ENCODE measurements around the gene GNAQ.

DNA sequence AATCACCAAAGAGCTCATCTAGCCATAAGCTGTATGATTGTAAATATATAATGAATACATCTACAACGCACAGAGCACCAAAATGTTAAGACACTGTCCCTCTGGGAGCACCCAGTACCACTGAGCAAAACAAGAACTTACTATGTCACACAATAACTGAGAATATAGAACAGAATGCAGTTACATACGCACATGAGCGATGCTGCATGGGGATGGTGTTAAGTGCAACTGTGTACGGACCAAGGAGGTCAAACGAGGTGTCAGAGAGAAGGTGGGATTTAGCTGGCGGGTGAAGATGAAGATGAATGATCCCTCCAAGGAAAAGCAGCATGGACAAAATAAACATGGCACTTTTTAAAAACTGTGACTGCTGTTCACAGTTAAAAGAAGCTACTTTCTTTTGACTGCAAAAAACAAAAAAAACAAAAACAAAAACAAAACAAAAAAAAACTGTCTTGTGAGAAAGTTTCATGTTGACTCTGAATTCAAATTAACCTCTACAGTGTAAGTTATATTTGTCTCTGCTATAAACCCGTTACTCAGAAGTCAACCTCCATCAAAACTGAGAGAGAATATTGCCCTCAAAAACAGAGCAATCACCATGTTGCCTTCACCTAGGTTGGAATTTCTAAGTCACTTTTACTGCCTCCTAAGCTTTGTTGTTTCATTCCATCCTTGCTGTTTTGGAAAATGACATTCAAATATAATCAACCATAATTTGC, 213.9 kb downstream of the GNAQ start:
- TF ChIP-seq, protein P1, sequence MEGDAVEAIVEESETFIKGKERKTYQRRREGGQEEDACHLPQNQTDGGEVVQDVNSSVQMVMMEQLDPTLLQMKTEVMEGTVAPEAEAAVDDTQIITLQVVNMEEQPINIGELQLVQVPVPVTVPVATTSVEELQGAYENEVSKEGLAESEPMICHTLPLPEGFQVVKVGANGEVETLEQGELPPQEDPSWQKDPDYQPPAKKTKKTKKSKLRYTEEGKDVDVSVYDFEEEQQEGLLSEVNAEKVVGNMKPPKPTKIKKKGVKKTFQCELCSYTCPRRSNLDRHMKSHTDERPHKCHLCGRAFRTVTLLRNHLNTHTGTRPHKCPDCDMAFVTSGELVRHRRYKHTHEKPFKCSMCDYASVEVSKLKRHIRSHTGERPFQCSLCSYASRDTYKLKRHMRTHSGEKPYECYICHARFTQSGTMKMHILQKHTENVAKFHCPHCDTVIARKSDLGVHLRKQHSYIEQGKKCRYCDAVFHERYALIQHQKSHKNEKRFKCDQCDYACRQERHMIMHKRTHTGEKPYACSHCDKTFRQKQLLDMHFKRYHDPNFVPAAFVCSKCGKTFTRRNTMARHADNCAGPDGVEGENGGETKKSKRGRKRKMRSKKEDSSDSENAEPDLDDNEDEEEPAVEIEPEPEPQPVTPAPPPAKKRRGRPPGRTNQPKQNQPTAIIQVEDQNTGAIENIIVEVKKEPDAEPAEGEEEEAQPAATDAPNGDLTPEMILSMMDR (conservative IDR thresholded peaks at IDR 0.05): no peak
- TF ChIP-seq ZFX (IDR thresholded peaks at IDR 0.05): no peak
